K562 (cell line): Measurements from ENCODE around the gene MARCO. TPM values are rescaled to one million over a fixed set of nuclear protein-coding genes. Genes with fewer than 3 reads are reported as not detected.

ENCODE experiments used
- ATAC-seq: fragments of 200-7000 bp; cut with Tn5 transposase; 3 replicates; pipeline ENCODE4 v1.9.1; 2020; ENCODE audit warnings: moderate library complexity
- BruUV-seq: library from RNA; stranded (reverse); fragments of 400-500 nt; replicated peaks from 2 replicates; lab custom pipeline; 2021; lab: Mats Ljungman, UMichigan
- CTCF ChIA-PET: fragments of 300-600 bp; formaldehyde crosslinking; extraction: SDS; loops from one replicate; lab custom pipeline; 2021; ENCODE audit warnings: low intra/inter-chr PET ratio; lab: Yijun Ruan, JAX
- POLR2A ChIA-PET: fragments of 300-600, 350-650 bp; sonication (Branson Sonifier 250); formaldehyde crosslinking; extraction: SDS; loops from one replicate; lab custom pipeline; 2021; ENCODE audit warnings: antibody characterized with exemption, inconsistent platforms; lab: Yijun Ruan, JAX
- DNase-seq, 4 experiments: peaks; one replicate each; pipeline versions ENCODE4 v3.0.0 to v3.0.0-alpha.2; 2011 to 2018; ENCODE audit warnings: low spot score in 3 of 4, mixed read lengths in 3 of 4; ENCODE audit errors: extremely low read depth in 1 of 4
- FAIRE-seq: peaks from 2 replicates; lab custom pipeline; 2011; peaks lifted over from hg19 to GRCh38; lab: Jason Lieb, UNC
- H2AFZ ChIP-seq: 2 replicates; pipeline ENCODE4 v1.6.0; 2011; ENCODE audit warnings: low read depth, low read length, control low read depth, inconsistent platforms
- H3K27ac ChIP-seq: fragments of 200-600 bp; 3 replicates; pipeline ENCODE4 v1.8.0; 2011; ENCODE audit warnings: low read depth, mild to moderate bottlenecking, control low read depth, inconsistent platforms, low read length, moderate library complexity, mixed read lengths; ENCODE audit errors: extremely low read depth
- H3K27me3 ChIP-seq, 2 experiments: fragments of 300-600 bp in 1 of 2; 2 replicates in 1 of 2; 3 replicates in 1 of 2; pipeline versions ENCODE4 v1.6.0 to v1.8.0; 2011; ENCODE audit warnings: inconsistent platforms in 2 of 2, low read length in 2 of 2, mild to moderate bottlenecking in 1 of 2, mixed read lengths in 1 of 2, moderate library complexity in 1 of 2; ENCODE audit not compliant: control insufficient read depth in 2 of 2, insufficient read depth in 2 of 2
- H3K36me3 ChIP-seq: fragments of 300-600 bp; 3 replicates; pipeline ENCODE4 v1.8.0; 2011; ENCODE audit warnings: mild to moderate bottlenecking, low read length, inconsistent platforms; ENCODE audit not compliant: control insufficient read depth, insufficient read depth
- H3K4me1 ChIP-seq, 2 experiments: fragments of 200-600 bp in 1 of 2; replicated peaks in 1 of 2; 2 replicates in 1 of 2; 3 replicates in 1 of 2; pipeline versions ENCODE4 v1.5.1 to v1.8.0; 2011; ENCODE audit warnings: inconsistent platforms in 2 of 2, low read length in 2 of 2, mild to moderate bottlenecking in 1 of 2, mixed read lengths in 1 of 2, moderate library complexity in 1 of 2; ENCODE audit not compliant: control insufficient read depth in 2 of 2, insufficient read depth in 2 of 2
- H3K4me2 ChIP-seq: 2 replicates; pipeline ENCODE4 v1.6.1; 2011; ENCODE audit warnings: low read length, control low read depth, inconsistent platforms, mixed read lengths; ENCODE audit not compliant: insufficient read depth
- H3K4me3 ChIP-seq: fragments of 200-600 bp; sonication (generic), shearing (Covaris generic); 2 replicates; pipeline ENCODE4 v1.5.1; 2016; ENCODE audit warnings: control low read depth, inconsistent platforms
- H3K79me2 ChIP-seq: fragments of 200-600 bp; 3 replicates; pipeline ENCODE4 v1.8.0; 2011; ENCODE audit warnings: low read length, inconsistent platforms; ENCODE audit not compliant: control insufficient read depth, insufficient read depth
- H3K9ac ChIP-seq, 2 experiments: 2 replicates each; pipeline versions ENCODE4 v1.6.0 to v1.6.1; 2011; ENCODE audit warnings: low read depth in 2 of 2, low read length in 2 of 2, control low read depth in 1 of 2, inconsistent platforms in 1 of 2, mild to moderate bottlenecking in 1 of 2, mixed read lengths in 1 of 2; ENCODE audit not compliant: insufficient read depth in 1 of 2
- H3K9me1 ChIP-seq: one replicate; pipeline ENCODE4 v1.6.0; 2011; ENCODE audit warnings: inconsistent platforms, mild to moderate bottlenecking, low read length, moderate library complexity; ENCODE audit not compliant: control insufficient read depth, insufficient read depth
- H3K9me3 ChIP-seq: replicated peaks from 2 replicates; pipeline ENCODE4 v1.5.1; 2011; ENCODE audit warnings: low read depth, low read length, inconsistent platforms; ENCODE audit not compliant: control insufficient read depth, insufficient read depth
- H4K20me1 ChIP-seq: replicated peaks from 2 replicates; pipeline ENCODE4 v1.6.1; 2011; ENCODE audit warnings: low read length, inconsistent platforms, mixed read lengths; ENCODE audit not compliant: control insufficient read depth, insufficient read depth
- DIDO1 ChIP-seq: fragments of 450-650 bp; IDR thresholded peaks from 2 replicates; pipeline ENCODE4 v1.6.1; 2016; ENCODE audit warnings: low read depth, missing biosample characterization, missing genetic modification characterization
- FIP1L1 ChIP-seq: fragments of 200-400 bp; formaldehyde crosslinking; IDR thresholded peaks from 2 replicates; pipeline ENCODE4 v1.6.1; 2018; ENCODE audit warnings: mild to moderate bottlenecking, low read depth, low read length; ENCODE audit not compliant: poor library complexity, severe bottlenecking
- MXI1 ChIP-seq: IDR thresholded peaks from 2 replicates; pipeline ENCODE4 v1.6.1; 2011; ENCODE audit warnings: low read depth, mild to moderate bottlenecking, improper control_type of control experiment, low read length
- NCOA1 ChIP-seq: fragments of 450-650 bp; IDR thresholded peaks from 2 replicates; pipeline ENCODE4 v1.6.1; 2016; ENCODE audit warnings: low read depth
- PCBP1 ChIP-seq: fragments of 200-400 bp; formaldehyde crosslinking; IDR thresholded peaks from 2 replicates; pipeline ENCODE4 v1.6.1; 2018; ENCODE audit warnings: mild to moderate bottlenecking, low read depth, low read length; ENCODE audit not compliant: poor library complexity, severe bottlenecking
- RB1 ChIP-seq: fragments of 450-650 bp; IDR thresholded peaks from 2 replicates; pipeline ENCODE4 v1.6.1; 2017; ENCODE audit warnings: low read depth, mild to moderate bottlenecking
- RBM25 ChIP-seq: fragments of 200-400 bp; formaldehyde crosslinking; IDR thresholded peaks from 2 replicates; pipeline ENCODE4 v1.6.1; 2018; ENCODE audit warnings: low read length, low read depth, moderate library complexity; ENCODE audit not compliant: severe bottlenecking
- RFX7 ChIP-seq: fragments of 250-450 bp; sonication (Bioruptor Pico); IDR thresholded peaks from 2 replicates; pipeline ENCODE4 v1.5.1; 2021; ENCODE audit warnings: mild to moderate bottlenecking
- SUPT5H ChIP-seq: fragments of 450-650 bp; IDR thresholded peaks from 2 replicates; pipeline ENCODE4 v1.6.1; 2016
- TCF7L2 ChIP-seq: fragments of 150-350 bp; IDR thresholded peaks from 2 replicates; pipeline ENCODE4 v1.6.1; 2016; ENCODE audit warnings: low read depth, mild to moderate bottlenecking, low read length, moderate library complexity
- TCFL5 ChIP-seq: fragments of 250-450 bp; sonication (Bioruptor Pico); conservative IDR thresholded peaks from 2 replicates; pipeline ENCODE4 v1.6.1; 2021; ENCODE audit warnings: mild to moderate bottlenecking, moderate library complexity, matching md5 sums
- THAP12 ChIP-seq: fragments of 250-450 bp; sonication (Bioruptor Pico); IDR thresholded peaks from 2 replicates; pipeline ENCODE4 v1.9.0; 2021; ENCODE audit warnings: mild to moderate bottlenecking, inconsistent platforms
- WGBS: fragments of 100-300 bp; shearing (Covaris generic); methylation state at CpG from one replicate; pipeline ENCODE4 v1.1.6; 2016; ENCODE audit warnings: low coverage, mixed read lengths; ENCODE audit not compliant: insufficient coverage; ENCODE audit errors: missing lambda C conversion rate; 5-methylcytosine and 5-hydroxymethylcytosine counted together
- in situ Hi-C: fragments of 300-500 bp; cut with MboI; formaldehyde crosslinking; loops from 4 replicates; pipeline ENCODE4 v1.15.0; 2018; ENCODE audit warnings: inconsistent platforms, mixed read lengths
- intact Hi-C: fragments of 100-400 bp; cut with micrococcal nuclease; formaldehyde crosslinking; loops from 2 replicates; pipeline ENCODE4 v1.14.2; 2022
- polyA plus RNA-seq, 8 experiments: library from polyadenylated mRNA; depleted of rRNA in 4 of 8; stranded (reverse) in 5 of 8; unstranded in 3 of 8; fragments of >200 nt; fragmentation: Nextera tagmentation in 2 of 8; fragmentation: Illumina TruSeq in 1 of 8; extraction: Ambion mirVana in 2 of 8; extraction: Trizol in 1 of 8; gene quantifications; 2 replicates each; pipeline versions ENCODE4 v1.2.1 to v1.2.3, GENCODE V29; 2011 to 2014; ENCODE audit warnings: inconsistent platforms in 1 of 8, missing spikeins in 1 of 8
- total RNA-seq, 7 experiments: library from RNA; depleted of rRNA in 6 of 7; stranded (reverse); fragments of >200 nt in 6 of 7; fragmentation: Illumina TruSeq in 2 of 7; extraction: Trizol in 2 of 7; gene quantifications; 2 replicates each; pipeline versions ENCODE4 v1.2.1 to v1.2.3, GENCODE V29; 2011 to 2021; ENCODE audit warnings: low replicate concordance in 1 of 7

MARCO gene
- total and polyA plus RNA-seq, 9 of the 15 experiments (the other 6 are each of a cell fraction or from before 2014, with no cell fraction given): 0.31 TPM; not detected in 8

- TF ChIP-seq NCOA1 (no peak), MXI1 (no peak), DIDO1 (tag) (no peak)
- H3K4me3 ChIP-seq: no peak overlapping the region
- ChIA-PET POLR2A (interaction anchor here (1.0 kb wide), 1 partner anchor 9 kb away, joined by 3 read pairs; no protein-coding TSS in a partner anchor), CTCF (no interaction called here)
- no peaks in the 10 kb centered on the region for H3K9me1 ChIP-seq
- no peaks in the 10 kb centered on the region for H3K79me2 ChIP-seq
- intact Hi-C loops (no loop called here), in situ Hi-C loops (no loop called here)
- no peak overlapping the region for H2AFZ ChIP-seq
- no peaks in the 10 kb centered on the region for H3K36me3 ChIP-seq
- H3K9ac ChIP-seq: no peak overlapping the region
- FAIRE-seq: no peak
- no peak overlapping the region for H3K27ac ChIP-seq
- BruUV-seq: no TSS peak
- DNase-seq: no peak
- no peaks in the 10 kb centered on the region for H3K4me1 ChIP-seq
- ATAC-seq: no peak
- H4K20me1 ChIP-seq: no peaks in the 10 kb centered on the region
- WGBS: 0% methylated on average over 2 of the region's 2 CpGs
- H3K4me2 ChIP-seq: no peak overlapping the region
- no peaks in the 10 kb centered on the region for H3K9me3 ChIP-seq
- no peaks in the 10 kb centered on the region for H3K27me3 ChIP-seq
Measured at GRCh38 chr2:118922254-118922653, 19.7 kb upstream of the MARCO start.

- CTCF ChIA-PET: no interaction called here
- no peak for DNase-seq
- Histone ChIP-seq H3K27ac (no peak overlapping the region), H3K4me3 (no peak overlapping the region), H3K36me3 (no peaks in the 10 kb centered on the region), H3K9me3 (no peaks in the 10 kb centered on the region), H3K27me3 (no peaks in the 10 kb centered on the region), H3K79me2 (no peaks in the 10 kb centered on the region), H2AFZ (no peak overlapping the region), H3K9ac (no peak overlapping the region), H3K4me1 (no peaks in the 10 kb centered on the region), H3K4me2 (no peak overlapping the region), H3K9me1 (no peaks in the 10 kb centered on the region), H4K20me1 (no peaks in the 10 kb centered on the region)
- TF ChIP-seq TCFL5 (CRISPR knock-in tag) (no peak), SUPT5H (no peak), TCF7L2 (no peak), PCBP1 (no peak), RBM25 (no peak), FIP1L1 (no peak), THAP12 (CRISPR knock-in tag) (no peak), RFX7 (no peak), RB1 (no peak)
- no TSS peak for BruUV-seq
- FAIRE-seq: no peak
- ATAC-seq: no peak
- intact Hi-C loops (no loop called here), in situ Hi-C loops (no loop called here)
- POLR2A ChIA-PET: no interaction called here
- WGBS: 0% methylated on average over 1 of the region's 1 CpG
Measured at GRCh38 chr2:118923371-118923770, 18.6 kb upstream of the MARCO start.
